Thymus (tissue), 14 donors: ENCODE measurements around the gene ELOA2. TPM values are rescaled to one million over a fixed set of nuclear protein-coding genes. Genes with fewer than 3 reads are reported as not detected.

Experiments
- DNase-seq, 9 donors: peaks; one replicate each; pipeline ENCODE4 v3.0.0-alpha.2; 2013; ENCODE audit warnings: low spot score in 9 of 9, low read depth in 6 of 9, missing footprints in 1 of 9
- H3K27ac ChIP-seq, 2 donors: one replicate each; pipeline ENCODE4 v1.5.1; 2013; ENCODE audit warnings: control low read depth in 1 of 2, low read depth in 1 of 2, low read length in 1 of 2, mild to moderate bottlenecking in 1 of 2, moderate library complexity in 1 of 2
- H3K27me3 ChIP-seq, 2 donors: one replicate each; pipeline ENCODE4 v1.5.1; 2013; ENCODE audit warnings: low read length in 1 of 2; ENCODE audit not compliant: control insufficient read depth in 2 of 2, insufficient read depth in 1 of 2
- H3K36me3 ChIP-seq, 2 donors: one replicate each; pipeline ENCODE4 v1.5.1; 2013; ENCODE audit warnings: low read length in 1 of 2, mild to moderate bottlenecking in 1 of 2, moderate library complexity in 1 of 2; ENCODE audit not compliant: control insufficient read depth in 2 of 2, insufficient read depth in 2 of 2
- H3K4me1 ChIP-seq, 2 donors: one replicate each; pipeline ENCODE4 v1.5.1; 2013; ENCODE audit warnings: low read length in 2 of 2; ENCODE audit not compliant: control insufficient read depth in 2 of 2, insufficient read depth in 2 of 2
- H3K4me3 ChIP-seq, 2 donors: one replicate each; pipeline ENCODE4 v1.5.1; 2013; ENCODE audit warnings: low read length in 2 of 2, control low read depth in 1 of 2, mild to moderate bottlenecking in 1 of 2
- H3K9me3 ChIP-seq, 2 donors: one replicate each; pipeline ENCODE4 v1.5.1; 2013; ENCODE audit warnings: low read length in 1 of 2, mild to moderate bottlenecking in 1 of 2; ENCODE audit not compliant: control insufficient read depth in 2 of 2, insufficient read depth in 1 of 2
- WGBS: extraction: QIAGEN DNeasy Blood & Tissue Kit; methylation state at CpG from one replicate; pipeline ENCODE4 v1.1.7; 2013; 5-methylcytosine and 5-hydroxymethylcytosine counted together
- long read RNA-seq, 10 donors: transcript quantifications; one replicate each; lab custom pipeline, GENCODE V29; 2026
- polyA plus RNA-seq: library from polyadenylated mRNA; stranded (reverse); fragments of 200-250 nt; gene quantifications from one replicate; pipeline ENCODE4 v1.2.3, GENCODE V29; 2013
- total RNA-seq: library from RNA; stranded (reverse); fragments of 120-200 nt; gene quantifications from one replicate; pipeline ENCODE4 v1.2.4, GENCODE V29; 2013
- donor health status: healthy.

Gene ELOA2
- not detected for total RNA-seq
- polyA plus RNA-seq = not detected
- long read RNA-seq, donor 1 = 0 reads
- long read RNA-seq, donor 2 = 0 reads
- long read RNA-seq, donor 3 = 0 reads
- long read RNA-seq, donor 4 = 0 reads
- long read RNA-seq, donor 5 = 0 reads
- long read RNA-seq, donor 6 = 0 reads
- long read RNA-seq, donor 7 = 0 reads
- long read RNA-seq, donor 8 = 0 reads
- long read RNA-seq, donor 9 = 0 reads
- long read RNA-seq, donor 10 = 0 reads

DNA sequence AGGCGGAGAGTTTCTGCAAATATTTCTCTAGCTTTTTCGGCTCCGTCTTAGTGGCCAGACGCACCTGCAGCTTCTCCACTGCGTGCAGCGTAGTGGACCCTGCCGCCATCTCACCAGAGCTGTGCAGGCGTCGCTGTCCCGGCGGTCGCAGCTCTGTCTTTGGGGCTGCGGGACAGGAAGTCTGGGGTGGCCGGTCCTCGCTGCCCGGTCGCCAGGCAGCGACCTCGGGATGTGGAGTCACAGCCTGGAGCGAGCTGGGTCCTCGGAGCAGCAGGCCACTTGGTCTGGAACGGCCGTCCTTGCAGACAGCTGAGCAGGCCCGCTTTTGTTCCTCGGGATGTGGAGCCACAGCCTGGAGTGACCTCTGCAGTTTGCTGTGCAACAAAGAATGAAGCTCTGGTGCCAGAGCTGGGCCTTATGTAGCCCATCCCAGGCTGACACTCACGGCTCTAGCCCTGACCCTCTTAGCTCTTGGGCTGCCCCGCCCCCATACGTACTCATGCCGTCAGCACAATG lies at the start of gene ELOA2:
Gene ELOA2, minus strand, starts transcription at position 466 of the 516 bp plus-strand sequence. Its CDS starts 357 bp downstream, at position 109.
- no peak for DNase-seq
- H3K9me3 ChIP-seq = peaks cover 1 to 30% of the 10 kb centered on the region in 2 donors
- H3K4me3 ChIP-seq = no peak within 1 kb of the TSS
- no peaks in the 10 kb centered on the region for H3K4me1 ChIP-seq
- no peaks in the 10 kb centered on the region for H3K36me3 ChIP-seq
- H3K27ac ChIP-seq = no peak within 1 kb of the TSS
- no peaks in the 10 kb centered on the region for H3K27me3 ChIP-seq
- 97% methylated on average over 29 of the region's 29 CpGs for WGBS

DNA sequence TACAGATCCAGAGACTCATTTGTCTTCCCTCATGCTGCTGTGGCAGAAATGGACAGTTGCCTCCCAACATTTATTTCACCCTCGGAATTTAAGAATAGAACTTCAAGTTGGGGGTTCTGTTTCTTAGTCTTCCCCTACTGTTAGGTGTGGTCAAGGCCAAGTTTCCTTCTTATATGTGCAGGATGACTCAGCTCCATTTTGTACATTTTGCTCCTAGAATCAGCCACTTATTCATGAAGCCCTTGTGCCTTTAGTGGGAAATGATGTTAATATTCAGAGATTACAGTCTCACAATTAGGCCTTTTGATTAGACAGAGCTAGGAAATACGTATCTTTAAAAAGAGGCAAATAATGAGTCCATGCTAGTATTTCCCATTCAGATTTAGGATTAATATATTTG lies 46.2 kb upstream of the ELOA2 start:
- H3K4me1 ChIP-seq = no peaks in the 10 kb centered on the region
- H3K27ac ChIP-seq = no peak overlapping the region
- 89% methylated on average over 2 of the region's 2 CpGs for WGBS
- H3K9me3 ChIP-seq = no peaks in the 10 kb centered on the region
- no peaks in the 10 kb centered on the region for H3K36me3 ChIP-seq
- no peaks in the 10 kb centered on the region for H3K27me3 ChIP-seq
- no peak overlapping the region for H3K4me3 ChIP-seq
- no peak for DNase-seq

DNA sequence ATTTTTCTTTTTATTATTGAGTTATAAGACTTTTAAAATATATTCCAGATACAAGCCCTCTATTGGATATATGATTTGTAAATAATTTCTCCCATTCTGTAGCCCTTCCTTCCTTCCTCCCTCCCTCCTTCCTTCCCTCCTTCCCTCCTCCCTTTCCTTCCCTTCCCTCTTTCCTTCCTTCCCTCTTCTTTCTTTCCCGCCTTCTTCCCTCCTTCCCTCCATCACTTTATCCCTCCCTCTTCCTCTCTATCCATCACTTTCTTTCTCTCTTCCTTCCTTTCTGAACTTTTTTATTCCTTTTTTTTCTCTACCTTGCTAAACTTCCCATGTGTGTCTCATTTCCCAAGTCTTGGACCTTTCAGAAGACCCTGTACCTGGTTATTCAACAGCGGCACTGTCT lies 45.5 kb upstream of the ELOA2 start:
- no peaks in the 10 kb centered on the region for H3K9me3 ChIP-seq
- no peak overlapping the region for H3K27ac ChIP-seq
- H3K27me3 ChIP-seq = no peaks in the 10 kb centered on the region
- DNase-seq = no peak
- WGBS = 97% methylated on average over 2 of the region's 2 CpGs
- no peaks in the 10 kb centered on the region for H3K36me3 ChIP-seq
- H3K4me3 ChIP-seq = no peak overlapping the region
- H3K4me1 ChIP-seq = no peaks in the 10 kb centered on the region

DNA sequence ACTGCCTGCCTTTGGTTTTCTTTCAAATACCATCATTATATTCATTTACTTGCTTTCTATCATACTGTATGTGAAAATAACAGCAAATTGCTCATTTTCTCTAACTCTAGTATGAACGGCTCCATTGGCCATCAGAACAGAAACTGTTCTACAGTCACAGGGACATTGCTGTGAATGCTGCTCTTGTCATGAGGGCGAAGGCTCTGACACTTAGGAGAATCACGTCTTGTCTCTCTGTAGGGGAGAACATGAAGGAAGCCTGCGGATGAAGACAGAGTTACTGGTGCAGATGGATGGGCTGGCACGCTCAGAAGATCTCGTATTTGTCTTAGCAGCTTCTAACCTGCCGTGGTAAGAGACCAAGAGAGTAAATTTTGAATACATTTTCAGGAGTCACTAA lies 41.7 kb upstream of the ELOA2 start:
- no peaks in the 10 kb centered on the region for H3K27me3 ChIP-seq
- H3K4me3 ChIP-seq = no peak overlapping the region
- DNase-seq = no peak
- no peak overlapping the region for H3K27ac ChIP-seq
- 98% methylated on average over 7 of the region's 7 CpGs for WGBS
- H3K4me1 ChIP-seq = no peaks in the 10 kb centered on the region
- H3K36me3 ChIP-seq = no peaks in the 10 kb centered on the region
- H3K9me3 ChIP-seq = no peaks in the 10 kb centered on the region

DNA sequence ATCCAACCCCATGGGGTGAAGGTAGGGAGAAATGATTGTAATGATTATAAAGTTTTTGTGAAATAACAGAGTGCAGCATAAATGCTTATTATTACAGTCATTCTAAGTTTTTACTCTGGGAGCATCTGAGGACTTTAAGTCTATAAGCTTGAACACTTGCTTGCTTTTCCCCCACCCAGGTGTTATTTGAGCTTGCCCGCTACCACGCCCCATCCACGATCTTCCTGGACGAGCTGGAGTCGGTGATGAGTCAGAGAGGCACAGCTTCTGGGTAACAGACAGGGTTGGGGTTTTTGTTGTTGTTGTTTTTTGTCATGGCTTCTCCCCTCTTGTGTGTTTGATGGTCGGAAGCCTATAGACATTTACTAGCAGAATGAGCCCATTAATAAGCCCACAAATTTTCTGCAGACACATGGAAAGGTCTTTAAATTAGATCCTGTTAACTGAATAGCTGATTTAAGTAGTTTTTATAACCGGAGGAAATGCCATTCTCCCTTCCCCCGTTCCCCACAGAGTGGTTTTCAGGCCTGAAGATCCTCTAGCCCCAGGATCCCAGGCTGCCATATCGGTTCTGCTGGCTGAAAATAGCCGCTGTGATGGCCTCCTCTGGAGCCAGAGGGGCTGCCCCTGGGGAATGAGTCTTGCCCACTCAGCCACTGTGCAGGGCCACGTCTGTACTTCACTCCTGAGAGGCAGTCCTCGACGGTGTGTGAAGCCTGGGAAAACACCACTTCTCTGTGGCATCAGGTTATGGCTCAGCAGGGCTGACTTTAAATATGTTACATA lies 39.9 kb upstream of the ELOA2 start:
- H3K9me3 ChIP-seq = no peaks in the 10 kb centered on the region
- no peak overlapping the region for H3K27ac ChIP-seq
- H3K27me3 ChIP-seq = no peaks in the 10 kb centered on the region
- WGBS = 91% methylated on average over 13 of the region's 13 CpGs
- no peaks in the 10 kb centered on the region for H3K36me3 ChIP-seq
- DNase-seq = no peak
- no peaks in the 10 kb centered on the region for H3K4me1 ChIP-seq
- H3K4me3 ChIP-seq = no peak overlapping the region

- DNase-seq = no peak
- WGBS = 76% methylated on average over 3 of the region's 3 CpGs
- Histone ChIP-seq H3K9me3 (no peaks in the 10 kb centered on the region), H3K36me3 (no peaks in the 10 kb centered on the region), H3K4me3 (no peak overlapping the region), H3K27ac (no peak overlapping the region), H3K4me1 (no peaks in the 10 kb centered on the region), H3K27me3 (no peaks in the 10 kb centered on the region)
Observed at GRCh38 chr18:47067648-47068047, 32.2 kb upstream of the ELOA2 start.

GRCh38 chr18:47063096-47063495 lies 27.7 kb upstream of the ELOA2 start:
- H3K27me3 ChIP-seq = no peaks in the 10 kb centered on the region

DNA sequence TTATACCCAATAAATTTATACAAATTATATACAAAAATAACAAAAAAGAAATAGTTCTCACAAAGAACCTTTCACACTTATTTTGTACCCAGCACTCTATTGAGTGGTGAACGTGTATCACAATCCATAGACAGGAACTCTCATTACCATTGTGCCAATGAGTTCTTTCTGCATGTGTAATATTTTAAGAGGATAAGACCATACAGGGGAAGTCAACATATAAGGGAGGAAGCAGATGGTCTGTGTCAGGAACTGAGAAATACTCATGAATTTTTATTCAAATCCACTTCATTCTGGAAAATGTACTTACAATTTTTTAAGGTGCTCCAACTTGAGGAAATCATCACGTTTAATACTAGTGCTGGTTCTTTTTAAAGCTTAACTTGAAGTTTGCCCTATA lies 27.1 kb upstream of the ELOA2 start:
- Histone ChIP-seq H3K4me3 (no peak overlapping the region), H3K4me1 (no peaks in the 10 kb centered on the region), H3K9me3 (no peaks in the 10 kb centered on the region), H3K27me3 (no peaks in the 10 kb centered on the region), H3K36me3 (no peaks in the 10 kb centered on the region), H3K27ac (no peak overlapping the region)
- DNase-seq = no peak
- 18% methylated on average over 2 of the region's 2 CpGs for WGBS

More at GRCh38 chr18:47063096-47063495, 27.7 kb upstream of the ELOA2 start:
- Histone ChIP-seq H3K9me3 (no peaks in the 10 kb centered on the region), H3K4me3 (no peak overlapping the region), H3K4me1 (no peaks in the 10 kb centered on the region), H3K36me3 (no peaks in the 10 kb centered on the region), H3K27ac (no peak overlapping the region)
- WGBS = 94% methylated on average over 8 of the region's 8 CpGs
- DNase-seq = no peak

DNA sequence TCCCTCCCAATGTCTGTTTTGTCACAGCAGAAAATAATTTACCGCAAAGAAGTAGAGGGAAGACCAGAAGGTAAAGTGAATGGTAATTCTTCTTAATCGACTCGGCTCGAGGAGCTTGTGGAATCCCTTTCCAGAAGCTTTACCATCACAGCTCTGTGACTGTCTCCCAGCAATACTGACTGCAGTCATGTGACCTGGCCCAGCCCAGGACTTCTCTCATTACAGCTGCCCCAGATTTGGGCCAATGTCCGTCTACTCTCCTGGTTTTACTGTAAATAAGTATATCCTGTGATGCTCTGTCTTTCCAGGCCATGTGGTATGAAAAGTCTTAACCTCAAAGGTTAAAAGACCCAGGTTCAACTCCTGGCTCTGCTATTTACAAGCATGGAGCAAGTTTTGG lies 18.9 kb upstream of the ELOA2 start:
- WGBS = 97% methylated on average over 5 of the region's 5 CpGs
- no peak overlapping the region for H3K4me3 ChIP-seq
- H3K4me1 ChIP-seq = no peaks in the 10 kb centered on the region
- H3K9me3 ChIP-seq = no peaks in the 10 kb centered on the region
- DNase-seq = no peak
- no peaks in the 10 kb centered on the region for H3K36me3 ChIP-seq
- no peak overlapping the region for H3K27ac ChIP-seq
- H3K27me3 ChIP-seq = no peaks in the 10 kb centered on the region
